ENCODE measurements around the gene MTHFR. TPM values are rescaled to one million over a fixed set of nuclear protein-coding genes. Genes with fewer than 3 reads are reported as not detected.

The MTHFR gene
- total RNA-seq, 1 donor from 2014 or later = 47.9 TPM

DNA sequence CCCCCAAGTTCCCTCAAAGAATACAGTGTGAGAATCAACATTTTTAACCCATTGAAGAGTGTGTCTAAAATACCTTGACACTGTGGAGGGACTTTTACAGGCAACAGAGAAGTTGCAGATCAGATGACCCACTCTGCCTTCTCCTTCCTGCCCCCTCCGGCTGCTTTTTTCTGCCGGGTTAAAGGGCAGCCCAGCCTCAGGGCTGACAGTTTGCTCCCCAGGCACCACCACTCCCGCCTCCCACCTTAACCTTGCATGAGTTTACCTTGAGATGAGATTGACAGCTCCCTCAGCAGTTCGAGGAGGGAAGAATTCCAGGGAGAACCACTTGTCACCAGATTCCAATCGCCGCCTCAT is 3.2 kb downstream of the MTHFR start:
- H3K4me1 ChIP-seq = peaks cover 60% of the 10 kb centered on the region

DNA sequence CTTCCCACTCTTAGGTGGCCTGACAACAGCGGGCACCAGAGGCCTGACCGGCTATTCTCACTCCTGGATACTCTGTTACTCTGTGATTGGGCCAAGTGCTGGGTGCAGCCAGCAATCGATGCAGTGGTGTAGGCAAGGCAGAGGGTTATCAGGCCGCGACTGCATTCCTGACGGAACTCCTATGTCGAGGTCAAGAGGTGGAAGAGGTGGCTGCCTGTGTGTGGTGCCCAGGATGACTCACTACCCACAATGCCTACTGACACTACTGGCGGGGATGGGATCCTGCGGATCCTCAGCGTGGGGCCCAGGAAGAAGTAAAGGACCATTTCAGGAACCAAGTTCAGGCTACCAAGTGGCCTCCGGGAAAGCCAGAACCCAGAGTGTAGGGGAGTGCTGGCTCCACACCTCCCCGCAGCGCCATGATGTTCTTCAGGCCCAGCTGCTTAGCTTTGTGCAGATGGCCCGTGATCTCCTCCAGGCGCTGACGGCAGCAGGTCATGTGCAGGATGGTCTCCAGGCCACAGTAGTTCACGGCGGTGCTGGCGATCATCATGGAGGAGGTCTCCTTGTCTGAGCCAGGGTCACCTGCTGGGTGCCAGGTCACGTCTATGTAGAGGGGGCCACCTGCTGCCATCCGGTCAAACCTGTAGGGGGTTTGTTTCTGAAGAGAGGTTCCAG is 4.9 kb downstream of the MTHFR start:
- H3K4me3 ChIP-seq = no peak overlapping the region
- intact Hi-C loops (cut with DNase I) = loop anchor here (5.0 kb wide), 1 partner anchor 59 kb away; no protein-coding TSS in a partner anchor
- peaks cover 53% of the 10 kb centered on the region for H3K4me1 ChIP-seq
- H3K9me3 ChIP-seq = no peaks in the 10 kb centered on the region
- TF ChIP-seq, protein P1, sequence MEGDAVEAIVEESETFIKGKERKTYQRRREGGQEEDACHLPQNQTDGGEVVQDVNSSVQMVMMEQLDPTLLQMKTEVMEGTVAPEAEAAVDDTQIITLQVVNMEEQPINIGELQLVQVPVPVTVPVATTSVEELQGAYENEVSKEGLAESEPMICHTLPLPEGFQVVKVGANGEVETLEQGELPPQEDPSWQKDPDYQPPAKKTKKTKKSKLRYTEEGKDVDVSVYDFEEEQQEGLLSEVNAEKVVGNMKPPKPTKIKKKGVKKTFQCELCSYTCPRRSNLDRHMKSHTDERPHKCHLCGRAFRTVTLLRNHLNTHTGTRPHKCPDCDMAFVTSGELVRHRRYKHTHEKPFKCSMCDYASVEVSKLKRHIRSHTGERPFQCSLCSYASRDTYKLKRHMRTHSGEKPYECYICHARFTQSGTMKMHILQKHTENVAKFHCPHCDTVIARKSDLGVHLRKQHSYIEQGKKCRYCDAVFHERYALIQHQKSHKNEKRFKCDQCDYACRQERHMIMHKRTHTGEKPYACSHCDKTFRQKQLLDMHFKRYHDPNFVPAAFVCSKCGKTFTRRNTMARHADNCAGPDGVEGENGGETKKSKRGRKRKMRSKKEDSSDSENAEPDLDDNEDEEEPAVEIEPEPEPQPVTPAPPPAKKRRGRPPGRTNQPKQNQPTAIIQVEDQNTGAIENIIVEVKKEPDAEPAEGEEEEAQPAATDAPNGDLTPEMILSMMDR (IDR thresholded peaks at IDR 0.05) = no peak
- no peak for TF ChIP-seq POLR2A (IDR thresholded peaks at IDR 0.05)
- TF ChIP-seq POLR2AphosphoS5 (IDR thresholded peaks at IDR 0.05; ENCODE audit: insufficient read depth in 1 of 2, low read depth in 1 of 2) = no peak
- H3K27me3 ChIP-seq = no peaks in the 10 kb centered on the region
- peaks cover 0 to 34% of the 10 kb centered on the region in 2 donors for H3K36me3 ChIP-seq
- no peak for DNase-seq (ENCODE audit: extremely low spot score in 2 of 2)
- peak overlapping the region; percentile 100 for H3K27ac ChIP-seq

More for the DNA sequence above, 3.2 kb downstream of the MTHFR start:
- Histone ChIP-seq H3K4me3 (peak overlapping the region; percentile 52 to 56), H3K27ac (peak overlapping the region; percentile 100), H3K27me3 (no peaks in the 10 kb centered on the region), H3K36me3 (peaks cover 0 to 24% of the 10 kb centered on the region in 2 donors), H3K9me3 (no peaks in the 10 kb centered on the region)
- DNase-seq (ENCODE audit: extremely low spot score in 2 of 2) = no peak
- TF ChIP-seq POLR2A (IDR thresholded peaks at IDR 0.05) (peak in 1 of 2 donors; percentile 20), POLR2AphosphoS5 (IDR thresholded peaks at IDR 0.05; ENCODE audit: insufficient read depth in 1 of 2, low read depth in 1 of 2) (no peak)
- TF ChIP-seq, protein P1 (IDR thresholded peaks at IDR 0.05) = no peak
- intact Hi-C loops (cut with DNase I) = loop anchor here (1.0 to 5.0 kb wide), 2 partner anchors 60 to 148 kb away; partner anchors contain the start of genes FBXO2 and FBXO44

DNA sequence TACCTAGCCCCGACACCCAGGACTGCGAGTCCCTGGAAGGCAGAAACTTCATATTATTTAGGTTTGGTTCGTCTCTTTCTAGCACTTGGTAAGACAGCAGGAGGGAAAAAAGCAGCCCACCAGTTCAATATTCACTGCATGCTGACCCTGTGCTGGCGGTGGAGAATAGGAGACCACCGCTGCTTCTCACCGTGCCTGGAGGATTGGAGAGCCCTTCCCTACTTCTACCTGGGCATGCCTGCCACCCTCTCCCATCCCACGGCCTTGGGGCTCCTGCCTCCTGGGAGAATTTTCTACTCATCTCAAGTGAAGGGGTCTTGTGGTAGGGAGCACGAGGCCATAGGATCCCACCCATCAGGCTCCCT is 5.4 kb downstream of the MTHFR start:
- DNase-seq (ENCODE audit: extremely low spot score in 2 of 2) = no peak
- intact Hi-C loops (cut with DNase I) = loop anchor here (5.0 kb wide), 1 partner anchor 58 kb away; no protein-coding TSS in a partner anchor
- TF ChIP-seq, protein P1 (IDR thresholded peaks at IDR 0.05) = no peak
- TF ChIP-seq POLR2AphosphoS5 (IDR thresholded peaks at IDR 0.05; ENCODE audit: insufficient read depth in 1 of 2, low read depth in 1 of 2) = no peak
- TF ChIP-seq POLR2A (IDR thresholded peaks at IDR 0.05) = no peak

DNA sequence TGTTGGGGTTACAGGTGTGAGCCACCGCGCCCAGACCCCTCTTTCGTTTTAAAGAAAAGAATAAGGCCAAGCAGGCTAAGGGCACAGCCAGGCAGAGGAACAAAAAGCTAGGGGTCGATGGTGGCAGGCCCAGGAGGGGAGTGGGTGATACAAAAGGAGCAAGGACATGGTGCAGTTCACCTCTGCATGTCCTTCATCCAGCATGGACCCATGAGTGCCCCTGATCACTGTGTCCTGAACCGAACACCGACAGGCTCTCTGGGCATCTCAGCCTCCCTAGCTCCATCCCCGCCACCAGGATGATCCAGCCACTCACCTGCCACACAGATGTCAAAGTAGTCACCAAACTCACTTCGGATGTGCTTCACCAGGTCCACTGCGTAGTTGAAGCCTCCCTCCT is 5.9 kb downstream of the MTHFR start:
- Histone ChIP-seq H3K27me3 (no peaks in the 10 kb centered on the region), H3K4me1 (peaks cover 48% of the 10 kb centered on the region), H3K27ac (no peak overlapping the region), H3K4me3 (no peak overlapping the region), H3K36me3 (peaks cover 0 to 44% of the 10 kb centered on the region in 2 donors), H3K9me3 (no peaks in the 10 kb centered on the region)
- no peak for DNase-seq (ENCODE audit: extremely low spot score in 2 of 2)
- no peak for TF ChIP-seq POLR2AphosphoS5 (IDR thresholded peaks at IDR 0.05; ENCODE audit: insufficient read depth in 1 of 2, low read depth in 1 of 2)
- TF ChIP-seq POLR2A (IDR thresholded peaks at IDR 0.05) = no peak
- TF ChIP-seq, protein P1 (IDR thresholded peaks at IDR 0.05) = no peak
- intact Hi-C loops (cut with DNase I) = loop anchor here (5.0 kb wide), 1 partner anchor 58 kb away; no protein-coding TSS in a partner anchor

More for the DNA sequence above, 5.4 kb downstream of the MTHFR start:
- Histone ChIP-seq H3K36me3 (peaks cover 0 to 39% of the 10 kb centered on the region in 2 donors), H3K9me3 (no peaks in the 10 kb centered on the region), H3K27ac (no peak overlapping the region), H3K4me3 (no peak overlapping the region), H3K4me1 (peaks cover 52% of the 10 kb centered on the region), H3K27me3 (no peaks in the 10 kb centered on the region)

DNA sequence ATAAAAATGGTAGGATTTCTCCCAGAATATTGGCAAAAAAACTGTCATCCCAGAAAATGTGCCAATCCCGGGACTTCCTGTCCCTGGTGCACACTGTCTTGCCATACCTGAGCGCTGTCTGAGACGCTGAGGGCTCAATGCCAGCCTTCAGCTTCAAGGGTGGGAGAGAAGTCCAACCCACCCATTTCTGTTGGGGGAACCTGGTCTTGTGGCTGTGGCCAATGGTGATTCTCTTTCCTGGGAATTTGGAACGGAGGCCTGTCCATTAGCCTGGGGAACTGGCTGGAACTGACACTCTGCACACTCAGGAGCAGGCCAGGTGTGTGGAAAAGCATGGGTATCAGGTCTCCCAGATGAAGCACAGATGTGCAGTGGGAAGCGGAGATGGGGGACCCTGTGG is 6.7 kb downstream of the MTHFR start:
- H3K27me3 ChIP-seq = no peaks in the 10 kb centered on the region
- H3K4me3 ChIP-seq = no peak overlapping the region
- H3K36me3 ChIP-seq = peaks cover 0 to 52% of the 10 kb centered on the region in 2 donors
- no peak overlapping the region for H3K27ac ChIP-seq
- H3K4me1 ChIP-seq = peaks cover 40% of the 10 kb centered on the region
- intact Hi-C loops (cut with DNase I) = no loop called here
- TF ChIP-seq POLR2A (IDR thresholded peaks at IDR 0.05) (no peak), POLR2AphosphoS5 (IDR thresholded peaks at IDR 0.05; ENCODE audit: insufficient read depth in 1 of 2, low read depth in 1 of 2) (no peak)
- TF ChIP-seq, protein P1 (IDR thresholded peaks at IDR 0.05) = no peak
- DNase-seq (ENCODE audit: extremely low spot score in 2 of 2) = no peak
- no peaks in the 10 kb centered on the region for H3K9me3 ChIP-seq

Data from vagina (tissue), 2 donors.